ENCODE data around the gene SRCIN1. TPM values are rescaled to one million over a fixed set of nuclear protein-coding genes. Genes with fewer than 3 reads are reported as not detected.

Gene SRCIN1
- total RNA-seq, 1 experiment from 2014 or later = 16.7 TPM

GRCh38 chr17:38541281-38541680 is 64.5 kb downstream of the SRCIN1 start:
- POLR2A ChIA-PET (ENCODE audit: unreplicated experiment) = no interaction called here
- no peak overlapping the region for H3K4me2 ChIP-seq
- no peak for DNase-seq
- CTCF ChIA-PET = no interaction called here
- BruUV-seq (replicated peaks) = no TSS peak
- no peak overlapping the region for H3K4me3 ChIP-seq
- no peak overlapping the region for H3K27ac ChIP-seq
- no peaks in the 10 kb centered on the region for H3F3A ChIP-seq (ENCODE audit: insufficient read depth, low read depth)
- TF ChIP-seq CTCF (conservative IDR thresholded peaks at IDR 0.05) = no peak
- no peak for TF ChIP-seq EZH2 (IDR thresholded peaks at IDR 0.05; ENCODE audit: low read depth)
- no peaks in the 10 kb centered on the region for H3K27me3 ChIP-seq (ENCODE audit: insufficient read depth, low read depth)
- H3K79me2 ChIP-seq (ENCODE audit: low read depth) = no peaks in the 10 kb centered on the region
- no peaks in the 10 kb centered on the region for H3K9me2 ChIP-seq (ENCODE audit: insufficient read depth)
- H3K36me3 ChIP-seq (ENCODE audit: low read depth) = no peaks in the 10 kb centered on the region
- no peaks in the 10 kb centered on the region for H3K9me3 ChIP-seq (ENCODE audit: insufficient read depth, low read depth)
- intact Hi-C loops (cut with micrococcal nuclease; ENCODE audit: unreplicated experiment) = no loop called here
- H3K4me1 ChIP-seq (replicated peaks; ENCODE audit: insufficient read depth) = no peaks in the 10 kb centered on the region
- no peak overlapping the region for H2AFZ ChIP-seq
- H4K20me1 ChIP-seq (ENCODE audit: insufficient read depth) = no peaks in the 10 kb centered on the region

- DNase-seq = no peak
- TF ChIP-seq EZH2 (IDR thresholded peaks at IDR 0.05; ENCODE audit: low read depth) = no peak
- TF ChIP-seq CTCF (conservative IDR thresholded peaks at IDR 0.05) = no peak
- H3K79me2 ChIP-seq (ENCODE audit: low read depth) = no peaks in the 10 kb centered on the region
- no peak overlapping the region for H3K27ac ChIP-seq
- BruUV-seq (replicated peaks) = no TSS peak
- no peaks in the 10 kb centered on the region; the same call in 1 of the 2 replicates for H3F3A ChIP-seq (ENCODE audit: insufficient read depth, low read depth)
- ChIA-PET POLR2A (ENCODE audit: unreplicated experiment) (no interaction called here), CTCF (no interaction called here)
- H4K20me1 ChIP-seq (ENCODE audit: insufficient read depth) = no peaks in the 10 kb centered on the region
- intact Hi-C loops (cut with micrococcal nuclease; ENCODE audit: unreplicated experiment) = no loop called here
- H3K9me2 ChIP-seq (ENCODE audit: insufficient read depth) = no peaks in the 10 kb centered on the region
- H2AFZ ChIP-seq = no peak overlapping the region
- H3K4me2 ChIP-seq = no peak overlapping the region
- H3K9me3 ChIP-seq (ENCODE audit: insufficient read depth, low read depth) = no peaks in the 10 kb centered on the region
- H3K4me3 ChIP-seq = no peak overlapping the region
- no peaks in the 10 kb centered on the region for H3K4me1 ChIP-seq (replicated peaks; ENCODE audit: insufficient read depth)
- H3K36me3 ChIP-seq (ENCODE audit: low read depth) = no peaks in the 10 kb centered on the region
- no peaks in the 10 kb centered on the region for H3K27me3 ChIP-seq (ENCODE audit: insufficient read depth, low read depth)
These were observed 65.2 kb downstream of the SRCIN1 start for GRCh38 chr17:38540514-38541045.

- DNase-seq = no peak
- H4K20me1 ChIP-seq (ENCODE audit: insufficient read depth) = no peaks in the 10 kb centered on the region
- no peak overlapping the region for H3K4me2 ChIP-seq
- H2AFZ ChIP-seq = no peak overlapping the region
- H3K4me3 ChIP-seq = no peak overlapping the region
- no peaks in the 10 kb centered on the region for H3K27me3 ChIP-seq (ENCODE audit: insufficient read depth, low read depth)
- H3K79me2 ChIP-seq (ENCODE audit: low read depth) = no peaks in the 10 kb centered on the region
- peaks cover 6% of the 10 kb centered on the region for H3F3A ChIP-seq (ENCODE audit: insufficient read depth, low read depth)
- H3K4me1 ChIP-seq (replicated peaks; ENCODE audit: insufficient read depth) = no peaks in the 10 kb centered on the region
- no peaks in the 10 kb centered on the region for H3K36me3 ChIP-seq (ENCODE audit: low read depth)
- intact Hi-C loops (cut with micrococcal nuclease; ENCODE audit: unreplicated experiment) = no loop called here
- H3K27ac ChIP-seq = no peak overlapping the region
- no peak for TF ChIP-seq CTCF (conservative IDR thresholded peaks at IDR 0.05)
- no peak for TF ChIP-seq EZH2 (IDR thresholded peaks at IDR 0.05; ENCODE audit: low read depth)
- ChIA-PET CTCF (no interaction called here), POLR2A (ENCODE audit: unreplicated experiment) (no interaction called here)
- no peaks in the 10 kb centered on the region for H3K9me2 ChIP-seq (ENCODE audit: insufficient read depth)
- no peaks in the 10 kb centered on the region for H3K9me3 ChIP-seq (ENCODE audit: insufficient read depth, low read depth)
- BruUV-seq (replicated peaks) = no TSS peak
These were observed 66.4 kb downstream of the SRCIN1 start for GRCh38 chr17:38539386-38539785.

Measured in PC-9 (cell line).